K562 (cell line): Measurements from ENCODE around the gene GPS2. TPM values are rescaled to one million over a fixed set of nuclear protein-coding genes. Genes with fewer than 3 reads are reported as not detected.
A peak's percentile ranks its signal among the peaks of the same experiment; 100 is the strongest.

Experiments used
- ATAC-seq: fragments of 200-7000 bp; cut with Tn5 transposase; 3 replicates; pipeline ENCODE4 v1.9.1; 2020; ENCODE audit warnings: moderate library complexity
- BruUV-seq: library from RNA; stranded (reverse); fragments of 400-500 nt; replicated peaks from 2 replicates; lab custom pipeline; 2021; lab: Mats Ljungman, UMichigan
- CTCF ChIA-PET: fragments of 300-600 bp; formaldehyde crosslinking; extraction: SDS; loops from one replicate; lab custom pipeline; 2021; ENCODE audit warnings: low intra/inter-chr PET ratio; lab: Yijun Ruan, JAX
- POLR2A ChIA-PET: fragments of 300-600, 350-650 bp; sonication (Branson Sonifier 250); formaldehyde crosslinking; extraction: SDS; loops from one replicate; lab custom pipeline; 2021; ENCODE audit warnings: antibody characterized with exemption, inconsistent platforms; lab: Yijun Ruan, JAX
- DNase-seq, 4 experiments: peaks; one replicate each; pipeline versions ENCODE4 v3.0.0 to v3.0.0-alpha.2; 2011 to 2018; ENCODE audit warnings: low spot score in 3 of 4, mixed read lengths in 3 of 4; ENCODE audit errors: extremely low read depth in 1 of 4
- FAIRE-seq: peaks from 2 replicates; lab custom pipeline; 2011; peaks lifted over from hg19 to GRCh38; lab: Jason Lieb, UNC
- H2AFZ ChIP-seq: 2 replicates; pipeline ENCODE4 v1.6.0; 2011; ENCODE audit warnings: low read depth, low read length, control low read depth, inconsistent platforms
- H3K27ac ChIP-seq: fragments of 200-600 bp; 3 replicates; pipeline ENCODE4 v1.8.0; 2011; ENCODE audit warnings: low read depth, mild to moderate bottlenecking, control low read depth, inconsistent platforms, low read length, moderate library complexity, mixed read lengths; ENCODE audit errors: extremely low read depth
- H3K27me3 ChIP-seq, 2 experiments: fragments of 300-600 bp in 1 of 2; 2 replicates in 1 of 2; 3 replicates in 1 of 2; pipeline versions ENCODE4 v1.6.0 to v1.8.0; 2011; ENCODE audit warnings: inconsistent platforms in 2 of 2, low read length in 2 of 2, mild to moderate bottlenecking in 1 of 2, mixed read lengths in 1 of 2, moderate library complexity in 1 of 2; ENCODE audit not compliant: control insufficient read depth in 2 of 2, insufficient read depth in 2 of 2
- H3K36me3 ChIP-seq: fragments of 300-600 bp; 3 replicates; pipeline ENCODE4 v1.8.0; 2011; ENCODE audit warnings: mild to moderate bottlenecking, low read length, inconsistent platforms; ENCODE audit not compliant: control insufficient read depth, insufficient read depth
- H3K4me1 ChIP-seq, 2 experiments: fragments of 200-600 bp in 1 of 2; replicated peaks in 1 of 2; 2 replicates in 1 of 2; 3 replicates in 1 of 2; pipeline versions ENCODE4 v1.5.1 to v1.8.0; 2011; ENCODE audit warnings: inconsistent platforms in 2 of 2, low read length in 2 of 2, mild to moderate bottlenecking in 1 of 2, mixed read lengths in 1 of 2, moderate library complexity in 1 of 2; ENCODE audit not compliant: control insufficient read depth in 2 of 2, insufficient read depth in 2 of 2
- H3K4me2 ChIP-seq: 2 replicates; pipeline ENCODE4 v1.6.1; 2011; ENCODE audit warnings: low read length, control low read depth, inconsistent platforms, mixed read lengths; ENCODE audit not compliant: insufficient read depth
- H3K4me3 ChIP-seq: fragments of 200-600 bp; sonication (generic), shearing (Covaris generic); 2 replicates; pipeline ENCODE4 v1.5.1; 2016; ENCODE audit warnings: control low read depth, inconsistent platforms
- H3K79me2 ChIP-seq: fragments of 200-600 bp; 3 replicates; pipeline ENCODE4 v1.8.0; 2011; ENCODE audit warnings: low read length, inconsistent platforms; ENCODE audit not compliant: control insufficient read depth, insufficient read depth
- H3K9ac ChIP-seq, 2 experiments: 2 replicates each; pipeline versions ENCODE4 v1.6.0 to v1.6.1; 2011; ENCODE audit warnings: low read depth in 2 of 2, low read length in 2 of 2, control low read depth in 1 of 2, inconsistent platforms in 1 of 2, mild to moderate bottlenecking in 1 of 2, mixed read lengths in 1 of 2; ENCODE audit not compliant: insufficient read depth in 1 of 2
- H3K9me1 ChIP-seq: one replicate; pipeline ENCODE4 v1.6.0; 2011; ENCODE audit warnings: inconsistent platforms, mild to moderate bottlenecking, low read length, moderate library complexity; ENCODE audit not compliant: control insufficient read depth, insufficient read depth
- H3K9me3 ChIP-seq: replicated peaks from 2 replicates; pipeline ENCODE4 v1.5.1; 2011; ENCODE audit warnings: low read depth, low read length, inconsistent platforms; ENCODE audit not compliant: control insufficient read depth, insufficient read depth
- H4K20me1 ChIP-seq: replicated peaks from 2 replicates; pipeline ENCODE4 v1.6.1; 2011; ENCODE audit warnings: low read length, inconsistent platforms, mixed read lengths; ENCODE audit not compliant: control insufficient read depth, insufficient read depth
- BCOR ChIP-seq: fragments of 450-650 bp; IDR thresholded peaks from 2 replicates; pipeline ENCODE4 v1.6.1; 2016
- CREB3 ChIP-seq: fragments of 450-650 bp; conservative IDR thresholded peaks from 2 replicates; pipeline ENCODE4 v1.6.1; 2016; ENCODE audit warnings: missing genetic modification characterization, low read depth, mild to moderate bottlenecking, missing compliant biosample characterization, moderate library complexity
- DIDO1 ChIP-seq: fragments of 450-650 bp; IDR thresholded peaks from 2 replicates; pipeline ENCODE4 v1.6.1; 2016; ENCODE audit warnings: low read depth, missing biosample characterization, missing genetic modification characterization
- HBP1 ChIP-seq: fragments of 450-650 bp; formaldehyde crosslinking; IDR thresholded peaks from 2 replicates; pipeline ENCODE4 v1.4.0; 2022; ENCODE audit warnings: missing genetic modification characterization
- JUND ChIP-seq, 2 experiments: IDR thresholded peaks; 2 replicates in 1 of 2; 3 replicates in 1 of 2; pipeline ENCODE4 v1.6.1; 2011; ENCODE audit warnings: borderline replicate concordance in 2 of 2, low read depth in 2 of 2, low read length in 2 of 2, improper control_type of control experiment in 1 of 2, missing biosample characterization in 1 of 2, missing genetic modification characterization in 1 of 2, missing genetic modification reagents in 1 of 2
- KDM1A ChIP-seq, 2 experiments: fragments of 450-650 bp; IDR thresholded peaks; 2 replicates each; pipeline ENCODE4 v1.6.1; 2016; ENCODE audit warnings: mild to moderate bottlenecking in 2 of 2
- MEF2A ChIP-seq: IDR thresholded peaks from 2 replicates; pipeline ENCODE4 v1.6.1; 2011; ENCODE audit warnings: low read depth, mild to moderate bottlenecking, low read length, moderate library complexity; ENCODE audit not compliant: control insufficient read depth
- NBN ChIP-seq: fragments of 450-650 bp; IDR thresholded peaks from 2 replicates; pipeline ENCODE4 v1.6.1; 2016; ENCODE audit warnings: low read depth, mild to moderate bottlenecking
- SMARCA4 ChIP-seq: fragments of 450-650 bp; IDR thresholded peaks from 2 replicates; pipeline ENCODE4 v1.6.1; 2016
- TAF15 ChIP-seq: fragments of 200-400 bp; formaldehyde crosslinking; IDR thresholded peaks from 2 replicates; pipeline ENCODE4 v1.6.1; 2017; ENCODE audit warnings: mild to moderate bottlenecking, low read depth, low read length, moderate library complexity
- ZBTB17 ChIP-seq: fragments of 450-650 bp; formaldehyde crosslinking; IDR thresholded peaks from 2 replicates; pipeline ENCODE4 v1.4.0; 2020; ENCODE audit warnings: mild to moderate bottlenecking
- ZFX ChIP-seq: sonication (generic); formaldehyde crosslinking; IDR thresholded peaks from 2 replicates; pipeline ENCODE4 v1.8.0; 2022; ENCODE audit warnings: mild to moderate bottlenecking, missing genetic modification reagents, moderate library complexity
- ZNF766 ChIP-seq: fragments of 200-800 bp; sonication (Bioruptor generic); conservative IDR thresholded peaks from 2 replicates; pipeline ENCODE4 v1.6.1; 2016; ENCODE audit warnings: missing genetic modification characterization, missing compliant biosample characterization
- WGBS: fragments of 100-300 bp; shearing (Covaris generic); methylation state at CpG from one replicate; pipeline ENCODE4 v1.1.6; 2016; ENCODE audit warnings: low coverage, mixed read lengths; ENCODE audit not compliant: insufficient coverage; ENCODE audit errors: missing lambda C conversion rate; 5-methylcytosine and 5-hydroxymethylcytosine counted together
- in situ Hi-C: fragments of 300-500 bp; cut with MboI; formaldehyde crosslinking; loops from 4 replicates; pipeline ENCODE4 v1.15.0; 2018; ENCODE audit warnings: inconsistent platforms, mixed read lengths
- intact Hi-C: fragments of 100-400 bp; cut with micrococcal nuclease; formaldehyde crosslinking; loops from 2 replicates; pipeline ENCODE4 v1.14.2; 2022
- polyA plus RNA-seq, 8 experiments: library from polyadenylated mRNA; depleted of rRNA in 4 of 8; stranded (reverse) in 5 of 8; unstranded in 3 of 8; fragments of >200 nt; fragmentation: Nextera tagmentation in 2 of 8; fragmentation: Illumina TruSeq in 1 of 8; extraction: Ambion mirVana in 2 of 8; extraction: Trizol in 1 of 8; gene quantifications; 2 replicates each; pipeline versions ENCODE4 v1.2.1 to v1.2.3, GENCODE V29; 2011 to 2014; ENCODE audit warnings: inconsistent platforms in 1 of 8, missing spikeins in 1 of 8
- total RNA-seq, 7 experiments: library from RNA; depleted of rRNA in 6 of 7; stranded (reverse); fragments of >200 nt in 6 of 7; fragmentation: Illumina TruSeq in 2 of 7; extraction: Trizol in 2 of 7; gene quantifications; 2 replicates each; pipeline versions ENCODE4 v1.2.1 to v1.2.3, GENCODE V29; 2011 to 2021; ENCODE audit warnings: low replicate concordance in 1 of 7
- TF ChIP-seq, protein P1 (sequence below): IDR thresholded peaks from 2 replicates; pipeline ENCODE4 v1.6.1; 2014; ENCODE audit warnings: antibody characterized with exemption
- TF ChIP-seq, protein P2 (sequence below): fragments of 250-450 bp; sonication (Bioruptor Pico); IDR thresholded peaks from 2 replicates; pipeline ENCODE4 v1.8.0; 2022; ENCODE audit warnings: inconsistent platforms, mild to moderate bottlenecking, moderate library complexity, borderline replicate concordance

GPS2 gene
- total and polyA plus RNA-seq, 9 of the 15 experiments (the other 6 are each of a cell fraction or from before 2014, with no cell fraction given): 18.3 to 75.7 (median 37.0) TPM

- intact Hi-C loops (no loop called here), in situ Hi-C loops (loop anchor here (10.0 kb wide), 1 partner anchor 292 kb away; the partner anchor contains the start of gene SLC16A11)
- DNase-seq (peak; percentile 44 to 68 (median 50)), ATAC-seq (peak; percentile 93), FAIRE-seq (no peak)
- H2AFZ ChIP-seq: peak within 1 kb of the TSS; percentile 72
- ChIA-PET POLR2A (interaction anchor here (0.7 to 2.8 kb wide), 8 partner anchors 8 to 249 kb away, joined by 3 to 15 read pairs (median 3); no protein-coding TSS in a partner anchor), CTCF (no interaction called here)
- no peaks in the 10 kb centered on the region for H3K79me2 ChIP-seq
- H3K4me2 ChIP-seq: peak within 1 kb of the TSS; percentile 55
- BruUV-seq: no TSS peak
- WGBS: 45% methylated on average over 10 of the region's 17 CpGs
- H3K9ac ChIP-seq: peak within 1 kb of the TSS in 1 of 2 experiments; percentile 82; a peak in 2 of 4 replicates
- H3K27ac ChIP-seq: peak within 1 kb of the TSS; percentile 30; the same call in 1 of the 3 replicates
- peaks cover 11 to 28% of the 10 kb centered on the region in 2 experiments for H3K4me1 ChIP-seq
- H3K9me3 ChIP-seq: no peaks in the 10 kb centered on the region
- H3K27me3 ChIP-seq: no peaks in the 10 kb centered on the region
- no peaks in the 10 kb centered on the region for H3K36me3 ChIP-seq
- no peaks in the 10 kb centered on the region for H4K20me1 ChIP-seq
- no peaks in the 10 kb centered on the region for H3K9me1 ChIP-seq
- H3K4me3 ChIP-seq: 0 out of 2 replicates have a peak within 1 kb of the TSS, but pooled peaks have one; percentile 15
- TF ChIP-seq MEF2A (no peak), NBN (no peak), CREB3 (tag) (no peak), ZBTB17 (CRISPR knock-in tag) (no peak), SMARCA4 (no peak), HBP1 (no peak), JUND (IDR thresholded peaks at IDR 0.05; ENCODE audit: borderline replicate concordance, low read depth, low read length) (no peak), JUND (tag; IDR thresholded peaks at IDR 0.05; ENCODE audit: borderline replicate concordance, low read depth, low read length) (no peak), BCOR (peak; percentile 23; the same call in 1 of the 2 replicates), ZFX (CRISPR knock-in tag) (peak; percentile 58), TAF15 (no peak), KDM1A (IDR thresholded peaks at IDR 0.05) (peak in 1 of 2 experiments; percentile 28; a peak in 1 of 4 replicates), DIDO1 (tag) (no peak), ZNF766 (CRISPR knock-in tag) (no peak)
- TF ChIP-seq, protein P1, sequence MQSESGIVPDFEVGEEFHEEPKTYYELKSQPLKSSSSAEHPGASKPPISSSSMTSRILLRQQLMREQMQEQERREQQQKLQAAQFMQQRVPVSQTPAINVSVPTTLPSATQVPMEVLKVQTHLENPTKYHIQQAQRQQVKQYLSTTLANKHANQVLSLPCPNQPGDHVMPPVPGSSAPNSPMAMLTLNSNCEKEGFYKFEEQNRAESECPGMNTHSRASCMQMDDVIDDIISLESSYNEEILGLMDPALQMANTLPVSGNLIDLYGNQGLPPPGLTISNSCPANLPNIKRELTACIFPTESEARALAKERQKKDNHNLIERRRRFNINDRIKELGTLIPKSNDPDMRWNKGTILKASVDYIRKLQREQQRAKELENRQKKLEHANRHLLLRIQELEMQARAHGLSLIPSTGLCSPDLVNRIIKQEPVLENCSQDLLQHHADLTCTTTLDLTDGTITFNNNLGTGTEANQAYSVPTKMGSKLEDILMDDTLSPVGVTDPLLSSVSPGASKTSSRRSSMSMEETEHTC: no peak
- TF ChIP-seq, protein P2, sequence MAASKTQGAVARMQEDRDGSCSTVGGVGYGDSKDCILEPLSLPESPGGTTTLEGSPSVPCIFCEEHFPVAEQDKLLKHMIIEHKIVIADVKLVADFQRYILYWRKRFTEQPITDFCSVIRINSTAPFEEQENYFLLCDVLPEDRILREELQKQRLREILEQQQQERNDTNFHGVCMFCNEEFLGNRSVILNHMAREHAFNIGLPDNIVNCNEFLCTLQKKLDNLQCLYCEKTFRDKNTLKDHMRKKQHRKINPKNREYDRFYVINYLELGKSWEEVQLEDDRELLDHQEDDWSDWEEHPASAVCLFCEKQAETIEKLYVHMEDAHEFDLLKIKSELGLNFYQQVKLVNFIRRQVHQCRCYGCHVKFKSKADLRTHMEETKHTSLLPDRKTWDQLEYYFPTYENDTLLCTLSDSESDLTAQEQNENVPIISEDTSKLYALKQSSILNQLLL: no peak
Measured at GRCh38 chr17:7336240-7337175, 21.3 kb upstream of the GPS2 start, which contains the start of gene ACAP1. ACAP1 (plus strand) TSS chr17:7336529; CDS start chr17:7336735, 206 bp downstream.
